Measurements from ENCODE around the gene CHAC1.

Gene CHAC1

DNA sequence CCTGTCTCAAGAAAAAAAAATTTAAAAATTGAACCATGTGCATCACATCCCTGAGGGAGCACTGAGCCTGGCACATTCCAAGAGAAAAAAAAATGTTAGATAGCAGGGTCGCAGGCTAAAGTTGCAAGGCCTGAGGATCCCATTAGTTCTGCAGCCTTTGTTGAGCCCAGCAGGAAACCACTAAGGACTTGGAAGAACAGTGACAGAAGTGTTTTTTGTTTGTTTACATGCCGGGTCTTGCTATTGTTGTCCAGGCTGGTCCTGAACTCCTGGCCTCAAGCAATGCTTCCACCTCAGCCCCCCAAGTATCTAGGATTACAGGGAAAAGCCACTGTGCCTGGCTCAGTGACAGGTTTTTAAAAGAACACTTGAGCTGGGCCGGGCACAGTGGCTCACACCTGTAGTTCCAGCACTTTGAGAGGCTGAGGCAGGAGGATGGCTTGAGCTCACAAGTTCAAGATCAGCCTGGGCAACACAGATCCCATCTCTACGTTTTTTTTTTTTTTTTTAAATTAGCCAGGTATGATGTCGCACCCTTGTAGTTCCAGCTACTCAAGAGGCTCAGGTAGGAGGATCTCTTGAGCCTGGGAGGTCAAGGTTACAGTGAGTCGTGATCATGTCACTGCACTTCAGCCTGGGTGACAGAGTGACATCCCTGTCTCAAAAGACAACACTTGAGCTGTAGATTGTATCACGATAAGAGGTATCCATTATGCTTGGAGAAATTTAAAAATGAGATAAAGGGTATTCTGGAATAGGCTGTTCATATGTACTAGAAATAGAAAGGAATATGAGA is 15.2 kb downstream of the CHAC1 start:
- FAIRE-seq (no peak), DNase-seq (ENCODE audit: insufficient read length, low spot score) (no peak)
- TF ChIP-seq, protein P1, sequence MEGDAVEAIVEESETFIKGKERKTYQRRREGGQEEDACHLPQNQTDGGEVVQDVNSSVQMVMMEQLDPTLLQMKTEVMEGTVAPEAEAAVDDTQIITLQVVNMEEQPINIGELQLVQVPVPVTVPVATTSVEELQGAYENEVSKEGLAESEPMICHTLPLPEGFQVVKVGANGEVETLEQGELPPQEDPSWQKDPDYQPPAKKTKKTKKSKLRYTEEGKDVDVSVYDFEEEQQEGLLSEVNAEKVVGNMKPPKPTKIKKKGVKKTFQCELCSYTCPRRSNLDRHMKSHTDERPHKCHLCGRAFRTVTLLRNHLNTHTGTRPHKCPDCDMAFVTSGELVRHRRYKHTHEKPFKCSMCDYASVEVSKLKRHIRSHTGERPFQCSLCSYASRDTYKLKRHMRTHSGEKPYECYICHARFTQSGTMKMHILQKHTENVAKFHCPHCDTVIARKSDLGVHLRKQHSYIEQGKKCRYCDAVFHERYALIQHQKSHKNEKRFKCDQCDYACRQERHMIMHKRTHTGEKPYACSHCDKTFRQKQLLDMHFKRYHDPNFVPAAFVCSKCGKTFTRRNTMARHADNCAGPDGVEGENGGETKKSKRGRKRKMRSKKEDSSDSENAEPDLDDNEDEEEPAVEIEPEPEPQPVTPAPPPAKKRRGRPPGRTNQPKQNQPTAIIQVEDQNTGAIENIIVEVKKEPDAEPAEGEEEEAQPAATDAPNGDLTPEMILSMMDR (IDR thresholded peaks at IDR 0.05; ENCODE audit: insufficient read depth, missing control alignments), result no peak

DNA sequence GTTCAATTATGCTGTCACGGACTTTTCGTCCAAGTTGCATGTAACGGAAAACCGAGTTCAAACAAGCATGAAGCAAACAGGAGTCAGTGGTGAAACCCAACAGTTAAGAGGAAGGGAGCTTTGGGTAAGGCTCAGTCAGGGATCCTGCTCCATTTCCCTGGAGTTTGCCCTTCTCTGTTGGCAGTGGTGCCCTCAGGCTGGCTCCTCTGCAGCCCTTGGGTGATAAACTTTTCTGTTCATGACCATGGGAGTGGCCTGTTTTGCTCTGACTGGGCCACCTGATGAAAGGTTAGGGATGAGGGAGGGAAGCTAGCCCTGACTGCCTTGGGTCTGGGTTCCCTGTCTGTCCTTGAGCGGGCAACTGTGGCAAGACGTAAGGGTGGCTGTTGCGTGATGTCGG is 16.1 kb downstream of the CHAC1 start:
- TF ChIP-seq, protein P1 (IDR thresholded peaks at IDR 0.05; ENCODE audit: insufficient read depth, missing control alignments), result no peak
- no peak for FAIRE-seq
- no peak for DNase-seq (ENCODE audit: insufficient read length, low spot score)

DNA sequence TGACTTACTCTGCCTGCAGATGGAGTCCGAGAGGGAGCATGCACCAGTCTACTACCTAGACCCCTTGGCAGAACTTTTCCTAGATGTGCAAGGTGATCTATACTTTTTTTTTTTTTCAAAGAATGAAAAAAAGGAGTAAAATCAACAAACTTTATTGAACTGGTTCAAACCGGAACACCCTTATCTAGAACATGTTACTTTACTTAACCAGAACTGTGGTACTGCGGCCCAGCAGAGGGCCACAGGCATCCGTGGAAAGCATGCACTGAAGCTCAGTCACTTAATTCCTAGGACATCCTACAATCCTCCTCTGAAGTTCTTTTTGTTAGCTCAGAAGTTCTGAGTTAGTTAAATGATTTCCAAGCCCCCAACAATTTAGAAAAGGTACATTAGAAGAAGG is 21.6 kb downstream of the CHAC1 start:
- DNase-seq (ENCODE audit: insufficient read length, low spot score), result no peak
- TF ChIP-seq, protein P1 (IDR thresholded peaks at IDR 0.05; ENCODE audit: insufficient read depth, missing control alignments), result no peak
- FAIRE-seq, result no peak

DNA sequence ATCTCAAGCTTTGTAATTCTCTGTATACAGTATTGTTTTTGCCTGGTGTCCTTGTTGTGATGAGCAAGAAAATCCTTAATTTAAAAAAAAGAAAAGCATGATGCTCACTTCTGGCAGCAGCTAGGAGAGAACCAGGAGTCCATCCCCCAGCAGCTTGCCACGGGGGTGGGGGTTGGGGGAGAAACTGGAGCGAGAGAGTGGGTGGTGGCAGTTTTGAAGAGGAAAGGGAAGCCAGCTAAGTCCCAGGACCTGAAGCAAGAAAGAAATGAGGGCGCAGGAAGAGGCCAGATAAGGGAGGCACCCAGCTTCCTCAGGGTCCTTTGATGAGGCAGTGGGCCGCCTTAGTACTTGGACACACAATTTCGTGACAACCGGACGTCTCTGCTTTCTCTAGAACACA is 23.5 kb downstream of the CHAC1 start:
- no peak for FAIRE-seq
- DNase-seq (ENCODE audit: insufficient read length, low spot score), result no peak
- TF ChIP-seq, protein P1 (IDR thresholded peaks at IDR 0.05; ENCODE audit: insufficient read depth, missing control alignments), result no peak

DNA sequence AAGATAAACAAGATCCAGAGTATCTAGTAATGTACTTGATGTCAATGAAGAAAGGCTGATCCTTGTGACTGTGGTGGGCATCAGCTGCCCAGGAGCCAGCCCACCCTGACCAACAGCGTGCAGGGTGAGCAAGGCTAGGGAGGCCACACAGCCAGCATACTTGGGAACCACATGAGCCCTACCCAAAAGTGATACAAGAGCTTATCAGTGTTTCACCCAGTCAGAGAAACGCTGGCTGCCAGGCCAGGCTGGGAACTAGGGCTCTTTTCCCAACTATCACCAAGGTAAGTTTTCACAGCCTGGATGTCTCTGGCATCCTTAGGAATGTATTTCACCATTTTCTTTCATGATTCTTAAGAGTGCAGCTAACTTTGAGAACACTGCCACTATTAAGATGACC is 24.9 kb downstream of the CHAC1 start:
- TF ChIP-seq, protein P1 (IDR thresholded peaks at IDR 0.05; ENCODE audit: insufficient read depth, missing control alignments), result no peak
- DNase-seq (ENCODE audit: insufficient read length, low spot score) (no peak), FAIRE-seq (no peak)

DNA sequence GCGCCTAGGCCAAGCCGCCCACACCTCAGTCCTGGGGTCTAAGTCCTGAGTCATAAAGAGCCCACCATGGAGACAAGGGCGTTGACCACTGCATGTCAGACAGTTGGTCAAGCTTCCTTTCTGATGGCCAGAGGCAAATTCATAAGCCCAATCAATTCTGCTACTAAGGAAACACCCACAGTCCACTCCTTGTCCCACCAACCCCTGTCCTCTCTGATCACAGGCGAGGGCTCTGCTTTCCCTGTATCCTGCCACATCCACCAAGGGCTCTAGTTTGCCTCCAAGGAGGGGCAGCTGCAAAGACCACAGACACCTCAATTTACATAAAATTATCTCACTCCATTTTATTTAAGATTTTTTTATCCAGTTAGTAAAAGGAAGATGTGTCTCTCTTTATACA is 25.3 kb downstream of the CHAC1 start:
- DNase-seq (ENCODE audit: insufficient read length, low spot score), result no peak
- no peak for FAIRE-seq
- TF ChIP-seq, protein P1 (IDR thresholded peaks at IDR 0.05; ENCODE audit: insufficient read depth, missing control alignments), result no peak

DNA sequence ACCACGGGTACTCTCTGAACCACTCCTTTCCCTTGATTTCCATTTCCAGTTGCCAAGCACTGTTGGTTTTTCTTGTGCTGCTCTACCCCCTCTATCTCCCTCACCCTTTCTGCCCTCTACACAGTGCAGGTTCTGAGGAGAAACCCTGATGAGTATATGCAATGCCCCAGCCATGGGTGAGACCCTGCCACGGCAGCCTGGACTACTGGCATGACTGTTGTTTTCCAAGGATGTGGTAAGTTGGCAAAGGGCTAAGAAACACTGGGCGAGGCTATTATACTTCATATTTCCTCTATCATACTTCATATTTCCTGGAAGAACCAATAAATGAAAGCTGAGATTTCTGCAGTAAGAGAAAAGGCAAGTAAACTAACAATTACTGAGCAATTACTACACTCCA is 27.9 kb downstream of the CHAC1 start:
- TF ChIP-seq, protein P1 (IDR thresholded peaks at IDR 0.05; ENCODE audit: insufficient read depth, missing control alignments), result no peak
- FAIRE-seq (no peak), DNase-seq (ENCODE audit: insufficient read length, low spot score) (no peak)

Data from D721Med (cell line).